Upper lobe of right lung (tissue), 1 donor: Measurements from ENCODE around the gene LGR5. TPM values are rescaled to one million over a fixed set of nuclear protein-coding genes. Genes with fewer than 3 reads are reported as not detected.
A peak's percentile ranks its signal among the peaks of the same experiment; 100 is the strongest.

Source experiments
- ATAC-seq: fragments of 200-7000 bp; cut with Tn5 transposase; one replicate; pipeline ENCODE4 v1.9.1; 2020; ENCODE audit warnings: mild to moderate bottlenecking, moderate library complexity
- DNase-seq: peaks from one replicate; pipeline ENCODE4 v3.0.0-alpha.2; 2020
- H3K27ac ChIP-seq: fragments of 200-600 bp; one replicate; pipeline ENCODE4 v1.8.0; 2022
- H3K27me3 ChIP-seq: fragments of 200-600 bp; one replicate; pipeline ENCODE4 v1.8.0; 2022; ENCODE audit warnings: mild to moderate bottlenecking
- H3K36me3 ChIP-seq: fragments of 200-600 bp; one replicate; pipeline ENCODE4 v1.8.0; 2022
- H3K4me1 ChIP-seq: fragments of 200-600 bp; one replicate; pipeline ENCODE4 v1.8.0; 2022
- H3K4me3 ChIP-seq: fragments of 200-600 bp; one replicate; pipeline ENCODE4 v1.8.0; 2022; ENCODE audit warnings: mild to moderate bottlenecking
- H3K9me3 ChIP-seq: fragments of 200-600 bp; one replicate; pipeline ENCODE4 v1.8.0; 2022
- CTCF ChIP-seq: fragments of 200-600 bp; IDR thresholded peaks from one replicate; pipeline ENCODE4 v1.8.0; 2022; ENCODE audit warnings: antibody characterized with exemption
- intact Hi-C: fragments of 100-400 bp; cut with DNase I; formaldehyde crosslinking; loops from one replicate; pipeline ENCODE4 v1.11.0; 2022
- total RNA-seq: library from RNA; stranded (reverse); fragmentation: NEBNext Ultra II Directional; extraction: Animal tissue kit (Norgen Biotek cat#: 25700); gene quantifications from one replicate; pipeline ENCODE4 v1.2.1, GENCODE V29; 2021
- donor health status: DM: no; HTN: yes; CAD: no; lungs with severe emphysema.

LGR5 gene
- total RNA-seq, 1 donor from 2014 or later: 0.35 TPM

DNA sequence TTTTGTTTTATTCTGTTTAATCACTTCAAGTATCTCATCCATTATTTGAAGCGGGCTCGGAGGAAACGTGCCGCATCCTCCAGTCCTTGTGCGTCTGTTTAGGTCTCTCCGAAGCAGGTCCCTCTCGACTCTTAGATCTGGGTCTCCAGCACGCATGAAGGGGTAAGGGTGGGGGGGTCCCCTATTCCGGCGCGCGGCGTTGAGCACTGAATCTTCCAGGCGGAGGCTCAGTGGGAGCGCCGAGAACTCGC, 311 bp upstream of the LGR5 start:
- no peaks in the 10 kb centered on the region for H3K9me3 ChIP-seq
- DNase-seq (no peak), ATAC-seq (no peak)
- H3K4me1 ChIP-seq: peaks cover 8% of the 10 kb centered on the region
- peaks cover 59% of the 10 kb centered on the region for H3K27me3 ChIP-seq
- peak overlapping the region; percentile 43 for H3K4me3 ChIP-seq
- no peak overlapping the region for H3K27ac ChIP-seq
- no peaks in the 10 kb centered on the region for H3K36me3 ChIP-seq
- TF ChIP-seq CTCF: no peak
- intact Hi-C loops: no loop called here

GRCh38 chr12:71440345-71440762, 756 bp downstream of the LGR5 start:
- no peak for ATAC-seq
- peak overlapping the region; percentile 43 for H3K4me3 ChIP-seq
- TF ChIP-seq CTCF: no peak
- no peaks in the 10 kb centered on the region for H3K9me3 ChIP-seq
- H3K4me1 ChIP-seq: peaks cover 8% of the 10 kb centered on the region
- no peak for DNase-seq
- no peaks in the 10 kb centered on the region for H3K36me3 ChIP-seq
- H3K27me3 ChIP-seq: peaks cover 59% of the 10 kb centered on the region
- H3K27ac ChIP-seq: no peak overlapping the region
- intact Hi-C loops: no loop called here

DNA sequence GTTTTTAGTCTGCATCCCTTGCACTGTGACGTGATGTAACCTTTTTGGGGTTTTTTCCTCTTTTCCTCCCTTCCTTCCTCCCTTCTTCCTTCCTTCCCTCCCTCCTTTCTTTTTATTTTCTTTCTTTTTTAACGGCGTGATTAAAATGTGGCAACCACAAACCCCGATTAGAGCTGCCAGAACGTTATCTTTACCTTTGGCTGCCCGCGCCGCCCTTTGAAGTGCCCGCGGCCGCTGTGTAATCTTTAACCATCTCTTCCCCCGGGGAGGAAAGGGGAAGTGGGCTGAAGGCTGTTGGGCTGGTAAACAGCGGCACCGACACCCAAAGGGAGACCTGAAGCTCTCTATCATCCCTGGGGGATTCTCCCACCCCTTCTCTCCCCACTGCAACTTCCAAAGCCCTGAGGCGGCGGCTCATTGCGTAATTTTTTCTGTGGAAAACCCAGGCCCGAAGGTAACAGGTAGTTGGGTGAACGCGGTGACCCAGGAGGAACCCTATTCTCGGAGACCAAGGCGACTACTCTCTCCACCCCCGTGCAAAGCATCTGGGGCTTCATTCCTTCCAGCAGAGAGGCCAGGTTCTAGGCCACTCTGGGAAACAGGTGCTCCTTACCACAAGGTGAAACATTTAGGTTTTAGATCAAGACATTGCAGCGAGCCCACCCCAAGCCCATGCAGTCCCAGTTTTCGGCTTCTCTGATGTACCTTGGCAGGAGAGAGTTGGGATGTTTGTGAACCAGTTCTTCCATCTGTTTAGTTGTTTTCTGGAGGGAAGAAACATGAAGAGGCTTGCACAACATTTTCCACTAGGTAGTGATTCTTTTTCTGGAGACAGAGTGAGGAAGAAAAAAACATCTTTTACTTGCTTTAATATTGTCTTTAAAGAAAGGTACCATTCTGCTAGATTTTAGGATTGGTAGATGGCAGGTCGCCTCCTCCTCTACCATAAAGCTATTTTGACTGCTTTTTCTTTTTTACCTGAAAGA, 1.5 kb downstream of the LGR5 start:
- Histone ChIP-seq H3K36me3 (no peaks in the 10 kb centered on the region), H3K27me3 (peaks cover 59% of the 10 kb centered on the region), H3K4me1 (peaks cover 8% of the 10 kb centered on the region), H3K4me3 (peak overlapping the region; percentile 43), H3K9me3 (no peaks in the 10 kb centered on the region), H3K27ac (no peak overlapping the region)
- DNase-seq (peak; percentile 60), ATAC-seq (peak; percentile 27)
- TF ChIP-seq CTCF: no peak
- intact Hi-C loops: no loop called here

DNA sequence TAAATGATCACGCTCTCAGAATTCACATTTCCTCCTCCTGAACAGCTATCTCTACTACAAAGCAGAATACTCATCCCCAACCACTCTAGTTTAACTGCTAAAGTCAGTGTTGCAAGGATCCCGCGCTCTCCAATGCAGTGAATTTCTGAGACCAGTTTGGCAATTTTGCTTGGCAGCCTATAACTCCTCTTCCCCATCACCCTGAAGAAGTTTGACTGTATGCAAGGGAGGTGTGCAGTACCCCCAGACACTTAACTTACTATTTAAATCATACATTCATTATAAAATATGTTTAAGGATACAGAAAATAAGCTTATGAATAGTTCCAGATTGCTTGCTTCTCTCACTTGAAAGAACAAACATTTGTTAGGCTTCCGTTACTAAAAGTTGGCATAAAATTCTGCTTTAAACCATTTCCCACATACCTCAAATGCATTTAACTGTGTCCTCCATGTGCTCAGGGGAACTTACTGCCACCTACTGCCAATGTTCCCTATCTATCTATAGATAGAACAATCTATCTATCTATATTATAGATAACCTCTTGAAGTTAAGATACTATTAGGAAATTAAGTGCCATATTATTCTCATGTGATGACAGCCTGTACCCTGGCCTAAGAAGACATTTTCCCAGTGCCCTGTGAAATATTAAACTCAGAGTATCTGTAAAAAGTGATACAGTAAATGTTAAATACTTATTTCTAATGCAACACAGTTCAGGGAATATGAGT, 2.4 kb downstream of the LGR5 start:
- Histone ChIP-seq H3K4me1 (peaks cover 8% of the 10 kb centered on the region), H3K36me3 (no peaks in the 10 kb centered on the region), H3K4me3 (no peak overlapping the region), H3K27ac (no peak overlapping the region), H3K9me3 (no peaks in the 10 kb centered on the region), H3K27me3 (peaks cover 63% of the 10 kb centered on the region)
- intact Hi-C loops: no loop called here
- DNase-seq: no peak
- TF ChIP-seq CTCF: no peak
- ATAC-seq: no peak

DNA sequence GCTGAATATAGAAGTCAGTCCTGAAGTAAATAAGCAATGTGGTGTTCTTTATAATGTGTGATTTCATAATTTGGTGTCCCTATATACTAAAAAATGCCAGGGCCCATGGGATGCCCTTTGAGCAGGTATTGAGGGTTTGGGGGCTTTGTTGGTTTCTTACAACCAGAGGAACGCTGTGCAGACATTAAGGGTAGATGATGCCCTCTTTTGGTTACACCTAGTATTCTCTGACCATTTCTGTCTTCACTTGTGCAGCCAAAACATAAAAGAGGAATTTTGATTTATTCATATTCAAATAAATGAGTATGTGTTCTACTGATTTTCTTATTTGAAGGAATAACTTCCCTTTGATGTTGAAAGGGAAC, 3.0 kb downstream of the LGR5 start:
- H3K27me3 ChIP-seq: peaks cover 58% of the 10 kb centered on the region
- DNase-seq (no peak), ATAC-seq (no peak)
- intact Hi-C loops: no loop called here
- H3K27ac ChIP-seq: no peak overlapping the region
- H3K4me3 ChIP-seq: no peak overlapping the region
- H3K4me1 ChIP-seq: peaks cover 8% of the 10 kb centered on the region
- TF ChIP-seq CTCF: no peak
- no peaks in the 10 kb centered on the region for H3K9me3 ChIP-seq
- H3K36me3 ChIP-seq: no peaks in the 10 kb centered on the region
